ENCODE measurements around the gene OR2L8.

Gene OR2L8

DNA sequence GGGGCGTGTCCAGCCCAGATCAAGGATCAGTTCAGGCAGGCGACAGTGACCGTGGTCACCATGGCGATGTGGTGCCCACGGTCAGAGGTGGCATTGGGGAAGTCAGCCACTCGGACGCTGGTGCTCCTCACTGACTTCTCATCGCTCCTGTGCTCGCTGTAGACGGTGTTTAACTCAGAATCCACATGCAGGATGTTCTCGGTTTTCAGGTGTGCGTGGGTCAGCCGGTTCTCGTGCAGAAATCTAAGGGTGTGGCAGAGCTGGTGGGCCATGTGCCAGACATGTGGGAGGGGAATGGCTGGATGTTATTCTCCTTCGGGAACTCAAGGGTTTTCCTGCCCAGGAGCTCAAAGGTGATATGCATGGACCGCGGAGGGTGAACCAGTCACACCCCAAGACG, 12.2 kb upstream of the OR2L8 start:
- DNase-seq (ENCODE audit: low read depth): no peak

DNA sequence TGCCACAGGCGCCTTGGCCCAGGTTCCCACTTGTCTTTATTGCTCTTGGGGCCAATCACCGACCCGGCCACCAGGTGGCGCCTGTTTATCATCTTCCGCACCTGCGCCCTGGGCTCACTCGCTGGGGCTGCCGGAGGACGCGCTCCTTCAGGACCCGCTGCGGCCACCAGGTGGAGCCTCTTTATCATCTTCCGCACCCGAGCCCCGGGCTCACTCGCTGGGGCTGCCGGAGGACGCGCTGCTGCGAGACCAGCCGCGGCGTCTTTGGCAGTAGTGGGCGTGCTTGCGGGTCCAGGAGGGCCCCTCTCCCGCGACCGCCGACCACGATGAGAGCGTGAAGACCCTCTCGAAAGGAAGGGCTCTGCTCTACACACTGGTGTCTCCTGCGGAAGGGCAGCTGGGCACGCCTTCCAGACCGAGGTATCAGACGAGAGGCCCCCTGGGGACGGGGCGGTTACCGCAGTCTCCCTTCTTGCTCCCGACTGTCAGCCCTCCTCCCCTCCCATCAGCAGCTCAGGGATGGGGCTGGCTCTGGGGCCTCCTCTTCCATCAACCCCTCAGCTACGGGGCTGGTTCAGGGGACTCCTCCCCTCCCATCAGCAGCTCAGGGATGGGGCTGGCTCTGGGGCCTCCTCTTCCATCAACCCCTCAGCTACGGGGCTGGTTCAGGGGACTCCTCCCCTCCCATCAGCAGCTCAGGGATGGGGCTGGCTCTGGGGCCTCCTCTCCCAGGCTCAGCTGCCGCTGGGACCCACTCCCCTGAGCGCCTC, 11.5 kb upstream of the OR2L8 start:
- H3K4me3 ChIP-seq (replicated peaks; ENCODE audit: low read depth, low read length): peak overlapping the region; percentile 43
- TF ChIP-seq, protein P1, sequence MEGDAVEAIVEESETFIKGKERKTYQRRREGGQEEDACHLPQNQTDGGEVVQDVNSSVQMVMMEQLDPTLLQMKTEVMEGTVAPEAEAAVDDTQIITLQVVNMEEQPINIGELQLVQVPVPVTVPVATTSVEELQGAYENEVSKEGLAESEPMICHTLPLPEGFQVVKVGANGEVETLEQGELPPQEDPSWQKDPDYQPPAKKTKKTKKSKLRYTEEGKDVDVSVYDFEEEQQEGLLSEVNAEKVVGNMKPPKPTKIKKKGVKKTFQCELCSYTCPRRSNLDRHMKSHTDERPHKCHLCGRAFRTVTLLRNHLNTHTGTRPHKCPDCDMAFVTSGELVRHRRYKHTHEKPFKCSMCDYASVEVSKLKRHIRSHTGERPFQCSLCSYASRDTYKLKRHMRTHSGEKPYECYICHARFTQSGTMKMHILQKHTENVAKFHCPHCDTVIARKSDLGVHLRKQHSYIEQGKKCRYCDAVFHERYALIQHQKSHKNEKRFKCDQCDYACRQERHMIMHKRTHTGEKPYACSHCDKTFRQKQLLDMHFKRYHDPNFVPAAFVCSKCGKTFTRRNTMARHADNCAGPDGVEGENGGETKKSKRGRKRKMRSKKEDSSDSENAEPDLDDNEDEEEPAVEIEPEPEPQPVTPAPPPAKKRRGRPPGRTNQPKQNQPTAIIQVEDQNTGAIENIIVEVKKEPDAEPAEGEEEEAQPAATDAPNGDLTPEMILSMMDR (IDR thresholded peaks at IDR 0.05; ENCODE audit: low read length, missing control alignments): peak; percentile 38
- peak; percentile 59 for DNase-seq (ENCODE audit: low read depth)

More for the DNA sequence above, 12.2 kb upstream of the OR2L8 start:
- TF ChIP-seq, protein P1 (IDR thresholded peaks at IDR 0.05; ENCODE audit: low read length, missing control alignments): no peak
- H3K4me3 ChIP-seq (replicated peaks; ENCODE audit: low read depth, low read length): no peak overlapping the region

DNA sequence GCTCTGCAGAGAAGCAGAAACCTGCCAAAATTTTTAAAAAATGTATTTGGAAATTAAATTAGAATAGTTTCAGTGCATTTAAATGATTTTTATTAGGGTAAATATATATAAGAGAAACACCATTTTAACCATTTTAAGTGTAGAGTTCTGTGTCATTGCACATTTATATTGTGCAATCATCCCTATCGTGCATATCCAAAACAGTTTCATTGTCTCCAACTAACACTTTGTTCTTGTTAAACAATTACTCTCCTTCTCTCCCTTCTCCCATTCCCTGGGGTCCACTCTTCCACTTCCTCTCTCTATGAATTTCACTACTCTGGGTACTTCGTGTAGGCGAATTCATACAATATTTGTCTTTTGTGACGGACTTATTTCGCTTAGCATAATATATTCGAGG, 6.0 kb upstream of the OR2L8 start:
- DNase-seq (ENCODE audit: low read depth): no peak
- TF ChIP-seq, protein P1 (IDR thresholded peaks at IDR 0.05; ENCODE audit: low read length, missing control alignments): no peak

DNA sequence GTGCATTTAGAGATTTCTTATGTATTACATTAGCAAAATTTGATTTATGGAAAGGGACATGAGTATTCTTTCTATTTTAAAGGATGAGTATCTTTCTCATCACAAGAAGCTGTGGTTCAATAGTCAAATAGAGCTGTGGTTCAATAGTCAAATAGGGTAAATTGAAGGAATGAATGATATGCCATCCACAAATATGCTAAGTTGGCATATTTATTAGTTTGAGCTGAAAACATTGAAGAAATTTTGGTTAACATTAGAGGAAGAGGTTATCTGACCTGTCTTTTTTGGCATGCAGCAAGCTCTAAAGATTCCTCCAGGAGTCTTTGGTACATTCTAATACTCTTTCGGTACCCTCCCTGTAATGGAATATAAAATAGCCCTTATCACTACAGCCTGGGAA, 4.8 kb downstream of the OR2L8 start:
- TF ChIP-seq, protein P1 (IDR thresholded peaks at IDR 0.05; ENCODE audit: low read length, missing control alignments): no peak
- H3K4me3 ChIP-seq (replicated peaks; ENCODE audit: low read depth, low read length): no peak overlapping the region
- no peak for DNase-seq (ENCODE audit: low read depth)

More for the DNA sequence above, 6.0 kb upstream of the OR2L8 start:
- H3K4me3 ChIP-seq (replicated peaks; ENCODE audit: low read depth, low read length): no peak overlapping the region

DNA sequence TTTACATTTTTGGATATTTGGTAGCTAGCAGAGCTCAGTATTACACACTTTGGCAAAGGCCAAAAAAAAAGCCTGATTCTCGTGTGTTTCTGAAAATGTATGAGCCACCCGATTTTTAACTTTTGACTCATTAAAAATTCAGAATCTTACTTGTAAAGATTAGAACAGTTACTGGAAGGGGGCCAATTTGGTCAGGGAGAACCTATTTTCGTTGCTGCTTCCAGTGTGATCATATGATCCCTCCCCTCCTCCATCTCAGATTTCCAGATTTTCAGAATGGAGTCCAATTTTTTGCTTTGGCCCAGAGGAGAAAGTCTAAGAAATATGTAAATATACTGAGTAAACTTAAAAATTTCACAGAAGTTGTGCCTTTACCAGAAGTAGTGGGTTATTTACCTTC, 13.1 kb downstream of the OR2L8 start:
- H3K4me3 ChIP-seq (replicated peaks; ENCODE audit: low read depth, low read length): no peak overlapping the region
- TF ChIP-seq, protein P1 (IDR thresholded peaks at IDR 0.05; ENCODE audit: low read length, missing control alignments): no peak
- DNase-seq (ENCODE audit: low read depth): no peak

DNA sequence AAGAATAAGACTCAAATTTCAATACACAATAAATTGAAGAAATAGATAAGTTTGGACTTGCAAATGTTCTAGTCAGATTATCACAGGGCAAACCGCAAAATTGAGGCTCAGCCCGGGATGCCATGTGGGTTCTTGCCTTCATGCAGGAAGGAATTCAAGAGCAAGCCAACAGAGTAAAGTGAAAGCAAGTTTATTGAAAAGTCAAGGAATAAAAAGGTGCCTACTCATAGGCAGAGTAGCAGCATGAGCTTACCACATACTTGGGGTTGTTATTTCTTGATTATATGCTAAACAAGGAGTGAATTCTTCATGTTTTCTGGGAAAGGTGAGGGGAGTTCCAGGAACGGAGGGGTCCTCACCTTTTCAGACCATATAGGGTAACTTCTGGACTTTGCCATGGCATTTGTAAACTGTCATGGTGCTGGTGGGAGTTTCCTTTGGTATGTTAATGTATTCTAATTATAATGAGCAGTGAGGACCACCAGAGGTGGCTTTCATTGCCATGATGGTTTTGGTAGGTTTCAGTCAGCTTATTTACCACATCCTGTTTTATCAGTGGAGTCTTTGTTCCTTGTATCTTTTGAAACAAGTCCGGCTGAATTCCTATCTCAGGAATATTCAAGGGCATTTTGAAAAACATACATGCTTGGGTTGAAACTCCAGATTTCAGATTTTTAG, 14.4 kb downstream of the OR2L8 start:
- TF ChIP-seq, protein P1 (IDR thresholded peaks at IDR 0.05; ENCODE audit: low read length, missing control alignments): no peak
- no peak for DNase-seq (ENCODE audit: low read depth)
- no peak overlapping the region for H3K4me3 ChIP-seq (replicated peaks; ENCODE audit: low read depth, low read length)

All from fibroblast of pulmonary artery (primary cell).